ENCODE measurements around the gene SNAP29.
"Not testable (repeated sequence)": the region's sequence is repeated elsewhere in the genome, so short reads cannot be mapped to it uniquely, and the experiment has no call there.

Gene SNAP29

DNA sequence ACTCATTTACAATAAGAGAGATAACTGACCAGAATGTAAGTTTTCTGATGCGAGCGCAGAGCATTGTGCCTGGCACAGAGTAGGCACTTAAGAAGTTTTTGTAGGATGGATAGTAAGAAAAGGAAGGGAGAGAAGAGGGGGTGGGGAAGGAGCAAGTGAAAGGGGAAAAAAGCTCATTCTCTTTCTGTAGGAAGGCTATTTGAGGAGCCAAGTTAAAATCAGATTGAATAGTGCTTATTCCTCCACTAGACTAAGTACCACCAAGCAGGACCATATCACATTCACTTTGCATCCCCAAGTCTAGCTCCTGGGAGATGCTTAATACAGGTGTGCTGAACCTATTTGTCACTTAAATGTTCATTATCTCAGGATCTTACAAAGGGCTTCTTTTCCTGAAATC, 44.3 kb downstream of the SNAP29 start:
- no peak for DNase-seq

DNA sequence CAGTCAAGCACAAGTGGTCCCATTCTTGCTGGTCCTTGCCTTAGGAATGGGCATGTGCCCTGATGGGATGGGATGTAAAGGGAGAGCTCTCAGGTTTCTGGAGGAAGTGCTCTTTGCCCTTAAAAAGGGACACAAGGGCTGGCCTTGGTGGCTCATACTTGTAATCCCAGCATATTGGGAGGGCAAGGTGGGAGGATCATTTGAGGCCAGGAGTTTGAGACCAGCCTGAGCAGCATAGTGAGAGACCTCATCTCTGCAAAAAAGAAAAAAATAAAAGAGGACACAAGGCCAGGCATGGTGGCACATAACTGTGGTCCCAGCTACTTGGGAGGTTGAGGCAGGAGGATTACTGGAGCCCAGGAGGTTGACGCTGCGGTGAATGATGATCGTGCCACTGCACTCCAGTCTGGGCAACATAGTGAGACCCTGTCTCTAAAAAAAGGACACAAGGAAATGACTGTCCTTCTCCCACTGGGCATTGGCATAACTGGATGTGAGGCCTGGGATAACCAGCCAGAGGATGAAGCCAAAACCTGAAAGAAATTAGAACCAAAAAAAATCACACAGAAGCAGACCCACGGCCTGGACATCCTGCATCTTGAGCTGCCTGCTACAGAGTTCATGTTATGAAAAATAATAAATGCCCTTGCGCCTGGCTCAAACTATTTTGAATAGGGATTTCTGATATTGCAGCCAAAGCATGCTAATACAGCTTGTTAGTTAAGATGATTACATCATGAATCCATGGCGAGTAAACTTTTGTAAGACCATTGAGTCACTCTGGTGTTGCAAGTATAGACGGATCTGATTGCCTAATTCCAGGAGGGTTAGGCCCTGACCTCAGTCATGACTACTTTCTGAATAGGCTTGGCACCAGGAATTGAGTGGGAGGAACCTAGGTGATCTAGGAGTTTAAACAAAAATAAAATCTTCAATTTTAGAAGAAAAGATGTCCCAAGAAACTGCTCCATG, 45.5 kb downstream of the SNAP29 start:
- no peak for DNase-seq

GRCh38 chr22:20904980-20905355, 46.2 kb downstream of the SNAP29 start:
- DNase-seq = no peak

- no peak for DNase-seq
Observed at GRCh38 chr22:20905415-20906386, 46.9 kb downstream of the SNAP29 start.

GRCh38 chr22:20906387-20906767, 47.6 kb downstream of the SNAP29 start:
- no peak for DNase-seq

DNA sequence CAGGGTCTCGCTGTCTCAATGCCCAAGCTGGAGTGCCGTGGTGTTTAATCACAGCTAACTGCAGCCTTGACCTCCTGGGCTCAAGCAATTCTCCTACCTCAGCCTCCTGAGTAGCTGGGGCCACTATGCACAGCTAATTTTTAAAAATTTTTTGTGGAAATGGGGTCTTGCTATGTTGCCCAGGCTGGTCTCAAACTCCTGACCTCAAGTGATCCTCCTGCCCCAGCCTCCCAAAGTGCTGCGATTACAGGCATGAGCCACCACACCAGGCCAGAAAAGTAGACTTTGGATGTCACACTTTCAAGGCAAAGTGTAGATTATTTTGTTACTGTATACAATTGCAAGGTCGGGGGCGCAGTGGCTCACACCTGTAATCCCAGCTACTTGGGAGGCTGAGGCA, 49.9 kb downstream of the SNAP29 start:
- DNase-seq = not testable (repeated sequence)

- no peak for DNase-seq
Observed at GRCh38 chr22:20909543-20910303, 50.9 kb downstream of the SNAP29 start.

- no peak for DNase-seq
Observed at GRCh38 chr22:20912494-20912893, 53.7 kb downstream of the SNAP29 start.

- DNase-seq = peak; percentile 90 to 95
Observed at GRCh38 chr22:20916916-20917810, 58.4 kb downstream of the SNAP29 start, which contains the start of gene CRKL. Gene CRKL, plus strand, starts transcription at chr22:20917407. Its CDS starts 528 bp downstream, at chr22:20917935.

DNA sequence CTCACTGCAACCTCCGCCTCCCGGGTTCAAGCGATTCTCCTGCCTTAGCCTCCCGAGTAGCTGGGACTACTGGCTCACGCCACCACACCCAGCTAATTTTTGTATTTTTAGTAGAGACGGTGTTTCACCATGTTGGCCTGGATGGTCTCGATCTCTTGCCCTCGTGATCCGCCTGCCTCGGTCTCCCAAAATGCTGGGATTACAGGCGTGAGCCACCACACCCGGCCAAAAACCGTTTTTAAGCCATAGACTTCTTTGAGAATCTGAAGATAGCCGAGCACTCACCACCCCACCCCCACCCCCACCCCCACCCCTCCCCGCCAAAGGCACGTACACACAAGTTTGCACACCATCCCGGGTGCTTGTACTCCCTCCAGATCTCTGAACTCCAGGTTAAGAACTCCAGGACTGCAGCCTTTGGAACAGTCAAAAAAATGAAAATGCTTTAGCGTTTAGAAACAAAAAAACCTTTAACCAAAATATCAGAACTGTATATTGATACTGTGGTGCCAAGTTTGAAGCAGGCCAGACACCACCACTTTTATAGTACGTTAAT, 59.9 kb downstream of the SNAP29 start:
- no peak for DNase-seq

DNA sequence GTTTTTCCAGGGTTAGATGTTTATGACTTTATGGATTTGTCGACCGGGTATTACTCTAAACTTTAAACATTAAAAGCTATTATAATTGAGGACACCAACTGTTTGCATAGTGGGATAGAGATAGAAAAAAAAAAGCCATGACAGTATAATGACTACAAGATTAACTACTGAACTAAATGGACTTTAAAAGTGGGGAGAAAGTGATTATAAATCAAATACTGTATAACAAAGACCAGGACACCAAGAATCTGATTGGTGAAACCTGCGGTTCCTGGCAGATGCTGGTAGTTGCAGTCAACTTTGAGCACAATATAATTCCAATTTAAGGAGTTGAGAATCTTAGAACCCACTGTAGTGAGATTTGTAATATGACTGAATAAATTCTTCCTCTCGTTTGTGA, 60.9 kb downstream of the SNAP29 start:
- DNase-seq = no peak

DNA sequence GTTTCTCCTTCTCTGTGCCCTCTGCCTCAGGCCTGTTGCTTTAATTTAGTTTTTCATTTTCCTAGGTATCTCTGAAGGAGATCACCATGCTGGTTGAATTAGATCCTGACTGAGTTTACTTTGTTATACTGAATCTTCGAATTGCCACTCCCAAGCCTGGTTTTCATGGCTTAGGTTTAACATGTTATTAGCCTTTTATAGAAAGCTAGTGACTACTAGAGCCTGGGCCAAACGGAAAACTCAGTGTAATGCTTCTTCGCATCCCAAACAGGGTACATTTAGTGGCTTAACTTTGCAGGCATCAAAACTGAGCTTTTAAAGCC, 62.0 kb downstream of the SNAP29 start:
- DNase-seq = no peak

DNA sequence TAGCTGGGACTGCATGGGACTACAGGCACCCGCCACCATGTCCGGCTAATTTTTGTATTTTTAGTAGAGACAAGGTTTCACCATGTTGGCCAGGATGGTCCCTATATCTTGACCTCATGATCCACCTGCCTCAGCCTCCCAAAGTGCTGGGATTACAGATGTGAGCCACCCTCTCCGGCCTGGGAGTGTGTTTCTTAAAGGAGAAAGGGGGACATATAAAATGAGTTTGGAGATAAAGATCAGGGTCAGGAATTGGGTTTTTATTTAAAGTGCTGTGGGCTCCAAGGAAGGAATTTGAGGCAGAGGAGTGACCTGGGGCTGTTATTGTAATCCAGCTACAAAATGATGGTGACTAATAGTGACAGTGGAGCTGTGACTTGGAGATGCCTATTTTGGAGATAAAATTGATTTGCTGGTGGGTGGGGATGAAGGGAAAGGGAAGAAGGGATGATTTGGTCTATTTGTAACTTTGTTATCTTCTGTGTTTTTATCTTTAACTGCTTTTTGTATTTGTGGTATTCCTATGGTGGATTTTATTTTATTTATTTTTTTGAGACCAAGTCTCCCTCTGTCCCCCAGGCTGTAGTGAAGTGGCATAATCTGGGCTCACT, 63.4 kb downstream of the SNAP29 start:
- DNase-seq = no peak

DNA sequence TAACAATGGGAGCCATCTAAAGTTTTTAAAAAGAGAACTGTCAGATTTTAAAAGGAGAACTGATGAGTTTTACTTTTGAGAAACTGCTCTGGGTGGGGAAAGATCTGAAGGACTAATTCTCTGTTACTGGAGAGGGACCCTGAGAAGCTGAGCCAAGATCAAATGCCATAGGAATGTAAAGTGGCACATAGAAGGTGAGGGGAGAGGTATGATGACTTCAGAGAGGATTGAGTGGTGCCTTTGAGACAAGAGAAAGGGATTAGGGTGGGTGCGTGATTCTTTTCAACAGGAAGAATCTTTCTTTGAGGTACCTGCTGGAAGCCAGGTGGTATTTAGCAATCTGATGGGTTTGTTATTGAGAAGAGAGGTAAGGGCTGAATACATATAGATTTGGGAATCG, 67.4 kb downstream of the SNAP29 start:
- DNase-seq = no peak

DNA sequence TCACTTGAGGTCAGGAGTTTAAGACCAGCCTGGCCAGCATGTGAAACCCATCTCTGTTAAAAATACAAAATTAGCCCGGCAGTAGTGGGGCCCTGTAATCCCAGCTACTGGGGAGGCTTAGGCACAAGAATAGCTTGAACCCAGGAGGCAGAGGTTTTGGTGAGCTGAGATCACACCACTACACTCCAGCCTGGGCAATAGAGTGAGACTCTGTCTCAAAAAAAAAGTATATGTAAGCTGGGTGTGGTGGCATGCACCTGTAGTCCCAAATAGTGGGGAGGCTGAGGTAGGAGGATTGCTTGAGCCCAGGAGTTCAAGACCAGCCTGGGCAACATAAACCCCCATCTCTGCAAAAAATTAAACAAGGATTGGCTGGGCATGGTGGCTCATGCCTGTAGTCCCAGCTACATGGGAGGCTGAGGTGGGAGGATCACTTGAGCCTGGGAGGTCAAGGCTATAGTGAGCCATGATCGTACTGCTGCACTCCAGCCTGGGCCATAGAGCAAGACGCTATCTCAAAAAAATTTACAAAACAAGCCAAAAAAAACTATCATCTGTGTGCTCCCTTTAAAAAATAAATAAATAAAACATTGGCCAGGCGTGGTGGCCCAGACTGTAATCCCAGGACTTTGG, 69.2 kb downstream of the SNAP29 start:
- DNase-seq = no peak

DNA sequence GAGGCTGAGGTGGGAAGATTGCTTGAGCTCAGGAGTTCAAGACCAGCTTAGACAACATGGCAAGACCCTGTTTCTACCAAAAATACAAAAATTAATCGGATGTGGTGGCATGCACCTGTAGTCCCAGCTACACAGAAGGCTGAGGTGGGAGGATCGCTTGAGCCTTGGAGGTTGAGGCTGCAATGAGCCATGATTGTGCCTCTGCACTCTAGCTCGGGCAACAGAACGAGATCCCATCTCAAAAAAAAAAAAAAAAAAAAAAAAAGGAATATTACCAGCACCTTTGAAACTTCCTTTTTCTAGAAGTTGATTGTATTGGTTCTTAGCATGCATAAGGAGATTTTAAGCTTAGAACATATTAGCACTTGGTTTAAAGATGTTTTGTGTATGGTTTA, 69.8 kb downstream of the SNAP29 start:
- DNase-seq = no peak

DNA sequence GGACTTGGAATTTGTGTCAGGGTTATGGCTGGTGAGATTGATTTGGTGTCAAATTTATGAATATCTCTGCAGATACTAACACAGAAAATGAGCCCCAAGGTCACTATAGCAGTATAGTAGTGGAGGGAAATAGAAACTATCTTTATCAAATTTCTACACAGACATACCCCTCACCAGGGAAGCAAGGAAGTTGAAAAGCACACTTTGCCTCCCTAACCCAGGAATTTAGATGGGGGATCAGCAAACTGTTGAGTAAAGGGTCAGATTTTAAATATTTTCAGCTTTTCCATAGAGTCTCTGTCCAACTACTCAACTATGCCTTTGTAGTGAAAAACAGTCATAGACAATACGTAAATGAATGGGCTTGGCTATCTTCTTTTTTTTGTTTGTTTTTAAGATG, 71.2 kb downstream of the SNAP29 start:
- no peak for DNase-seq

DNA sequence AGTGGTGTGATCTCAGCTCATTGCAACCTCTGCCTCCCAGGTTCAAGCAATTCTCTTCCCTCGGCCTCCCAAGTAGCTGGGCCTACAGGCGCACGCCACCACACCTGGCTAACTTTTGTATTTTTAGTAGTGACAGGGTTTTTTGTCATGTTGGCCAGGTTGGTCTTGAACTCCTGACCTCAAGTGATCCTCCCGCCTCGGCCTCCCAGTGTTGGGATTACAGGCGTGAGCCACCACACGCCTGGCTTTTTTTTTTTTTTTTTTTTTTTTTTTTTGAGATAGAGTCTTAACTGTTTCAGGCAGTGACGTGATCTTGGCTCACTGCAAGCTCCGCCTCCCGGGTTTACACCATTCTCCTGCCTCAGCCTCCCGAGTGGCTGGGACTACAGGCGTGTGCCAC, 71.6 kb downstream of the SNAP29 start:
- DNase-seq = not testable (repeated sequence)

DNA sequence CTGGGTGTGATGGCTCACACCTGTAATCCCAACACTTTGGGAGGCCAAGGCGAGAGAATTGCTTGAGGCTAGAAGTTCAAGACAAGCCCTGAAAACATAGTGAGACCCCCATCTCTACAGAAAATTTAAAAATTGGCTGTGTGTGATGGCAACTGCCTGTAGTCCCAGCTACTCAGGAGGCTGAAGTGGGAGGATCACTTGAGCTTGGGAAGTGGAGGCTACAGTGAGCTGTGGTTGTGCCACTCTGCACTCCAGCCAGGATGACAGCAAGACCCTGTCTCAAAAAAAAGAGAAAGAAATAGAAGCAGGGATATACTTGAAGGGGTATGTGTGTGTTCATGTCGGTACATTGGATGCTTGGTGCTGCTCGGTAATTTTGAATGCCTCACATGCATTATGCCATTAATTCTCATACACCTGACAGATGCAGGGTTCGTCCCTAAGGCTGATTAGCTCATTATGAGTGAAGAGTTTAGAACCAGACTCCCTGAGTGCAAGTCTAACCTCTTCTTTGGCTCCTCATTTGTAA, 72.4 kb downstream of the SNAP29 start:
- DNase-seq = no peak

GRCh38 chr22:20933910-20934309, 75.1 kb downstream of the SNAP29 start:
- no peak for DNase-seq
